ENCODE measurements around the gene ICAM2.

GRCh38 chr17:64040206-64040605, 19.8 kb upstream of the ICAM2 start:
- no peak for TF ChIP-seq POLR2A (IDR thresholded peaks at IDR 0.05)
- no peak for TF ChIP-seq CTCF (IDR thresholded peaks at IDR 0.05)

All from Peyer's patch (tissue), 4 donors.